Activated CD8-positive, alpha-beta memory T cell treated with anti-CD3 and anti-CD28 coated beads, Interleukin-2, amount 50 U/mL, for 1 hour (primary cell): Measurements from ENCODE around the gene DCC.

Experiments
- DNase-seq: peaks from one replicate; pipeline ENCODE4 v3.0.0-alpha.2; 2020; ENCODE audit errors: extremely low read depth

Gene DCC

GRCh38 chr18:53070788-53071187, 730.8 kb downstream of the DCC start:
- DNase-seq = no peak

GRCh38 chr18:53080687-53081086, 740.7 kb downstream of the DCC start:
- no peak for DNase-seq

GRCh38 chr18:53093636-53094035, 753.6 kb downstream of the DCC start:
- DNase-seq = no peak

GRCh38 chr18:53101536-53102105, 761.6 kb downstream of the DCC start:
- no peak for DNase-seq

- DNase-seq = no peak
These were observed 774.4 kb downstream of the DCC start for GRCh38 chr18:53114441-53114840.

GRCh38 chr18:53115876-53116585, 776.0 kb downstream of the DCC start:
- DNase-seq = no peak

GRCh38 chr18:53117851-53118250, 777.9 kb downstream of the DCC start:
- no peak for DNase-seq

- DNase-seq = no peak
These were observed 786.2 kb downstream of the DCC start for GRCh38 chr18:53126210-53126609.

GRCh38 chr18:53131001-53131400, 791.0 kb downstream of the DCC start:
- no peak for DNase-seq

- no peak for DNase-seq
These were observed 794.7 kb downstream of the DCC start for GRCh38 chr18:53134711-53135110.

GRCh38 chr18:53135654-53136053, 795.7 kb downstream of the DCC start:
- no peak for DNase-seq

GRCh38 chr18:53139746-53140500, 799.9 kb downstream of the DCC start:
- no peak for DNase-seq

- no peak for DNase-seq
These were observed 802.0 kb downstream of the DCC start for GRCh38 chr18:53142005-53142404.

GRCh38 chr18:53147472-53147871, 807.5 kb downstream of the DCC start:
- DNase-seq = no peak

GRCh38 chr18:53148123-53148522, 808.1 kb downstream of the DCC start:
- no peak for DNase-seq

- no peak for DNase-seq
These were observed 812.5 kb downstream of the DCC start for GRCh38 chr18:53152476-53152875.

- no peak for DNase-seq
These were observed 813.3 kb downstream of the DCC start for GRCh38 chr18:53153281-53153680.

GRCh38 chr18:53153800-53154199, 813.8 kb downstream of the DCC start:
- no peak for DNase-seq

- no peak for DNase-seq
These were observed 825.8 kb downstream of the DCC start for GRCh38 chr18:53165770-53166169.

- DNase-seq = no peak
These were observed 829.3 kb downstream of the DCC start for GRCh38 chr18:53169346-53169745.

GRCh38 chr18:53191634-53192033, 851.6 kb downstream of the DCC start:
- DNase-seq = no peak

GRCh38 chr18:53193870-53194269, 853.9 kb downstream of the DCC start:
- no peak for DNase-seq

GRCh38 chr18:53219853-53220252, 879.9 kb downstream of the DCC start:
- DNase-seq = no peak
